Right forelimb (tissue), 1 donor: Measurements from ENCODE around the gene SH3RF3.
A peak's percentile ranks its signal among the peaks of the same experiment; 100 is the strongest.

ENCODE experiments used
- DNase-seq: peaks from one replicate; pipeline ENCODE4 v3.0.0-alpha.2; 2018

Gene SH3RF3

DNA sequence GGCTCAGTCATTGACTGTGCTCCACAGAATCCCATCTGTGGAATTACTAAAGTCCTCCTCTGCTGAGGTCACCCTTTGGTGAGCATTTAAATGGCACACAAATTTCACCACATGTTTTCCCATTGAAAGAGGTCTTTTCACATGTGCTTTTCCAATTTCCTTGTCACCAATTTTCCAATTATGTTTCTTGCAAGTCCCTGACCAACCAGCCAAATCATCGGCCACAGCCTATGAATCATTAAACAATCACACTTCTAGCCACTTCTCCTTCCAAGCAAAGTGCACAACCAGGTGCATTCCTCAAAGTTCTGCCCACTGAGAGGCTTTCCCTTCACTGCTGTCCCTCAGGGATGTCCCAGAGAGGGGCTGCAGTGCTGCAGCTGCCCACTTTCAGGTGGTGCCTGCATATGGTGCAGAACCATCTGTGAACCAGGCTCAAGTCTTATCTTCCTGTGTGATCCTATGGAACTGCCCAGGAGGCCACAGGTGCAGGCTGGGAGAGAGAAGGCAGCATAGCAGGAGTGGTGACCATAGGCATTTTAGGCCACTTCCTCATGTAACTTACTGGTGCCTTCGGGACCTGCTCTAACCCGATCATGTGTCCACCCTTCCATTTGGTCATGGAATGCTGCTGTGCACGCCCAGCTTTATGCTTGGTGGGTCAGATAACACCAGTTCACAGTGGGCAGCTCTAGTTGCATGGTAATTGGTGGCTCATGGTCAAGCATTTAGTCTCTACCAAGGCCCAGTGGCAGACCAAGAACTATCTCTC, 331.7 kb downstream of the SH3RF3 start:
- DNase-seq: no peak

GRCh38 chr2:109463236-109463635, 334.2 kb downstream of the SH3RF3 start:
- no peak for DNase-seq

GRCh38 chr2:109463891-109464290, 334.9 kb downstream of the SH3RF3 start:
- DNase-seq: peak; percentile 10

DNA sequence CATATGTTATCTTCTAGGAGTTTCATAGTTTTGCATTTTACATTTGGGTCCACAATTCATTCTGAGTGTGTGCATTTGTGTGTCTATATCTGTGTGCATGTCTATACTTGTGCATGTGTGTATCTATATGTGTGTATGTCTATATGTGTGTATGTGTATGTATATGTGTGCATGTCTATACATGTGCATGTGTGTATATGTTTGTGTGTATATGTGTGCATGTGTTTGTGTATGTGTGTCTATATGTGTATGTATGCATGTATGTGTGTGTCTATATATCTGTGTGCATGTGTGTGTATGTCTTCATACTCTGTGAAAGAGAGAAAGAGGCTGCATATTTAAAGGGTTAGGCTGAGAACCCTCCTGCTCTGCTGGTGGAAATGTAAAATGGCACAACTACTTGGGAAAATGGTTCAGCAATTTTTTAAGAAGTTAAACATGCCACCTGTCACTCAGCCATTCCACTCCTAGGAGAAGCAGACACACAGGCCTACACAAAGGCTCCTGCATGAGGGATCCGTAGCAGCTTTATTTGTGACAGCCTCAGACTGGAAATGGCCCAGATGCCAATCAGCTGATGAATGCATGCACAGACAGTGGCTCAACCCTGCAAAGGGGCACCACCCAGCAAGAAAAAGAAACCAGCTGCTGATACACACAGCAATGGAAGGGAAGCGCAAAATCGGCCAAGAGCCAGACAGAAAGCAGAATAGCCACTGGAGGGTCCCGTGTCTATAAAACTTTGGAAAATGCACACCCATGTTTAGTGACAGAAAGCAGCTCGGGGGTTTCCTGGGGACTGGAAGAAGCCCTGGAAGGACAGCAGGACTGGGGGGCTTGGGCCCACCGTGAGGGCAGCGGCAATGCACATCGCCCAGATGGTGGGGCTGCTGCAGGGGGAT, 337.9 kb downstream of the SH3RF3 start:
- no peak for DNase-seq

GRCh38 chr2:109467701-109468100, 338.7 kb downstream of the SH3RF3 start:
- no peak for DNase-seq

- DNase-seq: no peak
Measured at GRCh38 chr2:109468893-109469292, 339.9 kb downstream of the SH3RF3 start.

GRCh38 chr2:109471658-109472057, 342.7 kb downstream of the SH3RF3 start:
- DNase-seq: no peak

DNA sequence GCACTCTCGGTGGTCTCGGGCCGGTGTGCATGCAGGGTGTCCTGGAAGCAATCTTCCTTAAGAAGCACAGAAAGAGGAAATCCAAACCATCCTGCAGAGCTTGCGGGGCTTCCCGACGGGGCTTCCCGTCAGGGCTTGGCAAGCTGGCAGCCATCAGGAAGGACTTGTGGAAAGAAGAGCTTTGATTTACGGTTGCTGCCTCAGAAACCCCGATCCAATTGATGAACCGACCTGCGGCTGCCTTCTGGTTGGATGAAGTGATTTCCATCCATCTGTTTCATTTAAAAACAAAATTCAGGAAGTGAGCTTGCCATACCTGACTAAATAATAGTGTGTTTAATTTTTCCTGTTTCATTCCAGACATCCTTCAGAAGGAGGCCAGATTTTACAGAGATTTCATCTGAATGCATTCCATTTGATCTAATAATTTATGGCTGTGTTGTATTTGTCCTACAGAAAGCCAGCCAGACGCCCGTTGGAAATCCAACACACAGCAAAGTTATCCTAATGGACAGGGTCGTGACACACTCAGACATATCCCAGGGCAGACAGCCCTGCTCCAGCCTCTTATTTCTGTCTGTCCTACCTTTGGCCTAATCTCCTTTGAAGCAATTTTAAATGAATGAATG, 343.4 kb downstream of the SH3RF3 start:
- no peak for DNase-seq

DNA sequence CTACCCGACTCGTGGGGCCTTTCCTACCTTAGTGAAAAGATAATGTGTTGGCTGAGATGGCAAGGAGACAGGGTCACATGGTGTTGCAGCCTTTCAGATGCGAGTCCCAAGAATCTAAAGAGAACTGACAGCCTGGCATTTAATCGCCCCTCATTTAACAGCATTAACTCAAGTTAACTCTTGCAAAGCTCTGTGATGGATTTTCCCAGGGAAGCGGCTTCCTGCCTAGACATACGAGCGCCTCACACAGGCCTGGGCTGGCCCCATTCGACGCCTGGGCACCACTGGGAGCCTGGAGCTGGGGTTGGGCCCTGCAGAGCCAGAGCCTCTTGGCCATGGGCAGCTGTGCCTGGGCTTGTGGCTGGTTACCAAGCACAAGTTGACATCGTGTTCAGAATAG, 344.0 kb downstream of the SH3RF3 start:
- DNase-seq: no peak

DNA sequence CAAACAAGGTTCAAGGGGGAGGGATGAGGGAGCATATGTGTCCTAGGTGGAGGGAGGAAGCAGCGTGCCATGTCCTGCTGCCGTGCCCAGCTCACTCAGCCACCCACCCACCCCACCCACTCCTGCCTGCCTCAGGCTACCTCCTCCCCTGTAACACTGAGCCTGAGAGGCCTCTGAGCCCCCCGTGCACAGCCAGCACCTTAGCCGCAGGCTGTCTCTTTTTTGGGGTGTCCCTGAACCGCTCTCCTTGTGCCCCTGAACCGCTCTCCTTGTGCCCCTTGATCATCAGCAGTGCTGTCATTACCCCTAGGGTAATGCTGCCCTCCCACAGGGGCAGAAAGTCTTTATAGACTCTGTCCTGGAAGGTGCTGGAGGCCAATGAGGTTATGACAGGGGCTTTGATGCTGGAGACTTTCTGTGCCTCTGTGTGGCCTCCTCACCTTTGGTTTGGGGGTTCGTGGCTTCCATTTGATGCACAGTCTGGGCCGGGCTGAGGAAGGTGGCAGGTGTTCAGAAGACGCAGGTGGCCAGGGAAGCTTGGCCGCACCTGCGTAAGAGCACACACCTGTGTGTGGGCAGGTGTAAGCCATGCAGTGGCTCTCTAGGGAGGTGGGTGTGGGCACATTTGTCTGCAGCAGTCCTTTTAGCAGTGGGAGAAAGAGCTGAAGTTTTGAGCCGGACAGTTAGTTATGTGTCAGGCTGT, 344.8 kb downstream of the SH3RF3 start:
- DNase-seq: no peak

DNA sequence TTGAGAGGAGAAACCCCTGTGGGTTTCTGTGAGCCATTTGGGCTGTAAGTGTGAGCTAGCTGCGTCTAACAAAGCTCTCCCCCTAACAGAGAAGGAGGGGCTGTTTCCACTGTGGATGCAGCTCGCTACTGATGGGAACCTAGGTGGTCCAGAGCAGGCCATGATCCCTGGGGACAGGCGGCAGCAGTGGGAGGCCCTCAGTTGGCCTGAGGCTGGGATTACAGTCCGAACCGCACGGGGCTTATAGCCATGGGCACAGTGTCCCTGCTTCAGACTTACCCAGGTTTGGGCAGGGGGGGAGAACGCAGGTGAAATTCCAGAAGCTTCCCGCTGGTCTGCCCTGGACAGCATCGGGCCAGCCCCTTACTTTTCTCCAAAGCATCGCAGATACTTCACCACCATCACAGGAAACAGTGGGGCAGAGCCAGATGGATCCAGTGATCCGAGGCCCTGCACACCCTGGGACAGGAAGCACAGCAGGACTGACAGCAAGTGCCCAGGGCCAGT, 345.4 kb downstream of the SH3RF3 start:
- no peak for DNase-seq

DNA sequence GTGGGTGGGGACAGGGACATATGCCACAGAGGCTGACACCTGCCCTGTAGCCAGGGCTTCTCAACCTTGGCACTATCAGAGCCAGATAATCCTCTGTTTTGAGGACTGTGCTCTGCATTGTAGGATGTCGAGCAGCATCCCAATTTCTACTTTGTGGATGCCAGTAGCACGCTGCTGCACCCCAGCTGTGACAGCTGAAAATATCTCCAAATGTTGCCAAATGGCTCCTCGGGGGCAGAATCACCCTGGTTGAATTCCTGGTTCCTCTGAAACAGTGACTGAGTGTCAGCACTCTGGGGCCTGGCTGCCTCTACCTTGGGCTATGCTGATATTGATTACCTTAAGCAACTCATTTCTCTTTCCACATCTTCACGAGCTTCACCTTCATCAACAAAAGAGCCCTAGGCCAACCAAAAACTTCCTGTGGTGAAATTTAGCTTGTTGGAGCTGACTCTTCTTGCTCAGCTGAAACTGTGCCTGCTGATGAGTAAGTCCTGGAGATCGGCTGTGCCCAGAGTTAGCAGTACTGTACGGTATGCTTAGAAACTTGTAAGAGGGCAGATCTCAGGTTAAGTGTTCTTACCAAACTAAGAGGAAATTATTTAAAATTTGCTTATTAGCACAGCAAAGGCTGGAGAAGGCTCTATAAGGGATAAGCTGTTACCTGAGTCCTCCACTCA, 346.7 kb downstream of the SH3RF3 start:
- DNase-seq: no peak

DNA sequence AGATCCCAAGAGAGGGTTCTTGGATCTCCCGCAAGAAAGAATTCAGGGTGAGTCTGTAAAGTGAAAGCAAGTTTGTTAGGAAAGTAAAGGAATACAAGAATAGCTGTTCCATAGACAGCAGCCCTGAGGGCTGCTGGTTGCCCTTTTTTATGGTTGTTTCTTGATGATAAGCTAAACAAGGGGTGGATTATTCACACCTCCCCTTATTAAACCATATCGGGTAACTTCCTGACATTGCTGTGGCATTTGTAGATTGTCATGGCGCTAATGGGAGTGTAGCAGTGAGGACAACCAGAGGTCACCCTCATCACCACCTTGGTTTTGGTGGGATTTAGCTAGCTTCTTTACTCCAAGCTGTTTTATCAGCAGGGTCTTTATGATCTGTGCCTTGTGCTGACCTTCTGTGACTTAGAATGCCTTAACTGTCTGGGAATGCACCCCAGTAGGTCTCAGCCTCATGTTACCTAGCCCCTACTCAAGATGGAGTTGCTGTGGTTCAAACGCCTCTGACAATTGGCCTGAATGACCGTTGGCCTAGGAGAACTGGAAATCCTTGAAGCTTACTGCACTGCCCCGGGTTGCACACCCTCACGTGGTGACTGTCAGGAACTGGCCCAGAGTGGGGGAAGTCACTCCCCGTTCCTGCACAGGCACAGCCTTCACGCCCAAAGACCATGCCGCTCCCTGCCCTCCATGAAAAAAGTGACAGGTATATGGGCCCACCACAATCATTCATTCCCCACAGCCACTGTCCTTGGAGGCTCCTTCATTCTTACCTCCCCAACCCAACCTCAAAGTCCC, 347.8 kb downstream of the SH3RF3 start:
- no peak for DNase-seq

DNA sequence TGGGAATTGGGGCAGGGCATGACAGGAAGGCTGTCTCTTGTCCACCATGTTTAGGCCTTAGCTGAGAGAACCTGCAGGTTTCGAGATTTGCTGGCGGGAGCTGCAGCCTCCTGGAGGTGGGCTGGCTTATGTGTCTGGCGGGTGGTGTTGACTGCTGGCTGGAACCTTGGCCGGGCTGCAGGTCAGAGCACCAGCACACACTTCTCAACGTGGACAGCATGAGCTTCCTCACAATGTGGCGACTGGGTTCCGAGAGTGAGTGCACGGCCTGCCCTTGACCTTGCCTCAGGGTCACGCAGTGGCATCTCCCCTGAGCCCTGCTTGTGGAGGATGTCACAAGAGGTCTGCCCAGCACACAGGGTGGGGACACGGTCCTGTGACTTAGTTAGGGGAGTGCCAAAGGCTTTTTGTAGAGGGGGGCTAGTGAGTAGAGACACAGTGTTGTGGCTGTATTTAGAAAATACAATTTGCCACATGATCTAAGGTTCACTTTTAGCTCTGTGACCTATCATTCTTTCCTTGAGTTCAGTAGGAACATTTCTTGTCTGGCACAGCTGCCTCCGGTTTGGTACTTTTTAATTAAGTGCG, 350.0 kb downstream of the SH3RF3 start:
- DNase-seq: no peak

DNA sequence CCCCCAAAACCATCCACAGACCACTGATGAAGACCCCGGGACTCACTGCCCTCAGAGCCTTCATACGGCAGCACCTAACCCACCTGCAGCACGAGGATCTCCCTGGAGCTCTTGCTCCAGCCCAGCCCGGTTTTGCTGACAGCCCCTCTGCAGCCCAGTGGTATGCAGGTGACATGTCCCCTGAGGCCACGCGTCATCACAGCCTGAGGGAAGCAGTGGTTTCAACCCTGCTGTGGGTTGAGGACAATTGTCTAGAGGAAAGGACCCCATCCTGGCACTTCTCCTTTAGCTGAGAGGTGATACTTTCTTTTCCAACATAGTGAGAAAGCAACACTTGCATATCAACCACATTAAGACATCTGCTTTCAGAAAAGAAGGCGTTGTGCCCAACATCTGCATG, 350.8 kb downstream of the SH3RF3 start:
- no peak for DNase-seq

GRCh38 chr2:109480486-109481195, 351.6 kb downstream of the SH3RF3 start:
- DNase-seq: no peak

DNA sequence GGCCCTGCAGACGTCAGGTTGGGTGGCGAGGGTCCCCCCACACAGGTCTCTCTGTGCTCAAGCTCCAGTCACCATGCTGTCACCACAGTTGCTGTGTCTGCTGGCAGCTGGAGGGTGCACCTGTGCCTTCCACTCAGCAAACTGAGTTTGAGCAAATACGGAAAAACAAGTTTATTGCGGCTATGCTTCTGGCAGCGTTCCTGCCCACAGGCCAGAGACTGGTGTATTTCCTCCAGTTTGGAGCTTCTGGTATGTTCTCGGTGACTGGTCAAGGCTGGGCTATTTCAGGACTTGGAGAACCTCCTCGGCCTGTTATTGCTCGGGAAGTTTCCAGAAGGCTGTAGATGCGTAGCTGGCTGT, 352.2 kb downstream of the SH3RF3 start:
- DNase-seq: no peak

DNA sequence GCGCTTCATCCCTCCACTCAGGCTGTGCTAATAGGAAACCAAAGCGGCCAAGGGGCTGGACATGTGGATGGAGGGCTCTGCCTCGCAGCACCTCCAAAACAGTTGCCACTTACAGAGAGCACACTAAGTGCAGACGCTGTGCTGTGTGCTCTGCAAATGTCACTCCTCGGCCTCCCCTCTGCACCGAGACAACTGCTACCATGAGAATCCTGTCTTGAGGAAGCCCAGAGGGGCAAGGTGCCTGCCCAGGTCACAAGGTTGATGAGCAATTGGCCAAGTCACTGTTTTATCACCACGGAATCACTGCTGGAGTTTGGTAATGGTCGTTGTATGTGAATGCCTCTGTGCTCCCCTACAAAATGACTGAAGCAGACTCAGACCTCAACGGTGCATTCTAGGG, 352.6 kb downstream of the SH3RF3 start:
- no peak for DNase-seq

DNA sequence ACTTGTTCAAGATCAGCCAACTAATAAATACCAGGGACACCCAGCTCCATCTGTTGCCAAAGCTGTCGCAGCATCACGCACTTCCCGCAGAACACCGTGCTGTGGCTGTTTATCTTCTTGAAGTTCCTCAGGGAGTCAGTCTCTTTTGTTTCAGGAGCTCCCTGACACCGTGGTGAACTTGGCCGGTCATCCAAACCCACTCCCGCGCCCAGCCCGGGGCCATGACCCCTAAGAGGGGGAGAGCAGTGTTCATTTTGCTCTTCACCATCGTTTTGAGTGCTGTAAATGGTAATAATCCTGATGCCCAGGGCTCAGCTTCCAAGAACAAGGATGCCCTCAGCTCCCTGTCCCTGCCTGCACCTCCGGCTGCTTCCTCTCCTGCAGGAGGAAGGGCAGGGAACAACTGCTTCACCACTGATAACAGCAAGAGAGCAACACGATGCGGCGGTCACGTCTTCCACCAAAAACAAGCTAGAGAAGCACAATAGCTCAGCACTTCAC, 353.4 kb downstream of the SH3RF3 start:
- no peak for DNase-seq
